Lung (tissue), 12 donors: ENCODE measurements around the gene GNAT3. TPM values are rescaled to one million over a fixed set of nuclear protein-coding genes. Genes with fewer than 3 reads are reported as not detected.

Experiments
- ATAC-seq: fragments of 200-7000 bp; cut with Tn5 transposase; one replicate; pipeline ENCODE4 v1.9.1; 2020; ENCODE audit warnings: moderate number of reproducible peaks; ENCODE audit not compliant: insufficient read depth, low FRiP score
- DNase-seq, 3 donors: peaks; one replicate each; pipeline ENCODE4 v3.0.0-alpha.2; 2013 to 2017
- H3K27ac ChIP-seq, 2 donors: one replicate each; pipeline ENCODE4 v1.5.1; 2013; ENCODE audit warnings: mild to moderate bottlenecking in 2 of 2, moderate library complexity in 2 of 2, control low read depth in 1 of 2, inconsistent platforms in 1 of 2, low read depth in 1 of 2, low read length in 1 of 2
- H3K27me3 ChIP-seq, 3 donors: one replicate each; pipeline ENCODE4 v1.5.1; 2013; ENCODE audit warnings: low read length in 2 of 3; ENCODE audit not compliant: control insufficient read depth in 3 of 3, insufficient read depth in 3 of 3
- H3K36me3 ChIP-seq, 4 donors: one replicate each; pipeline ENCODE4 v1.5.1; 2013; ENCODE audit warnings: low read length in 4 of 4, mild to moderate bottlenecking in 1 of 4, moderate library complexity in 1 of 4; ENCODE audit not compliant: control insufficient read depth in 4 of 4, insufficient read depth in 4 of 4
- H3K4me1 ChIP-seq, 5 donors: one replicate each; pipeline ENCODE4 v1.5.1; 2013; ENCODE audit warnings: low read length in 5 of 5, mild to moderate bottlenecking in 2 of 5, moderate library complexity in 1 of 5; ENCODE audit not compliant: control insufficient read depth in 5 of 5, insufficient read depth in 5 of 5
- H3K4me3 ChIP-seq: one replicate; pipeline ENCODE4 v1.5.1; 2013; ENCODE audit warnings: mild to moderate bottlenecking, control low read depth, moderate library complexity
- H3K9ac ChIP-seq, 2 donors: one replicate each; pipeline ENCODE4 v1.5.1; 2013; ENCODE audit warnings: low read length in 2 of 2, control low read depth in 1 of 2; ENCODE audit not compliant: insufficient read depth in 1 of 2
- H3K9me3 ChIP-seq, 4 donors: one replicate each; pipeline ENCODE4 v1.5.1; 2013; ENCODE audit warnings: low read length in 3 of 4, mild to moderate bottlenecking in 1 of 4, moderate library complexity in 1 of 4; ENCODE audit not compliant: control insufficient read depth in 4 of 4, insufficient read depth in 3 of 4
- CTCF ChIP-seq: IDR thresholded peaks from 2 replicates; pipeline ENCODE4 v1.5.1; 2012; ENCODE audit warnings: mild to moderate bottlenecking; ENCODE audit errors: control extremely low read depth, extremely low read depth
- WGBS, 2 donors: extraction: QIAGEN DNeasy Blood & Tissue Kit; methylation state at CpG; one replicate each; pipeline ENCODE4 v1.1.7; 2013; 5-methylcytosine and 5-hydroxymethylcytosine counted together
- polyA plus RNA-seq, 2 donors: library from polyadenylated mRNA; stranded (reverse); fragments of 200-250 nt; gene quantifications; one replicate each; pipeline ENCODE4 v1.2.1, GENCODE V29; 2013
- total RNA-seq, 2 donors: library from RNA; depleted of rRNA in 1 of 2; stranded (reverse); fragments of >200 nt in 1 of 2; gene quantifications; one replicate each; pipeline ENCODE4 v1.2.1, GENCODE V29; 2014 to 2021
- donor health status: control.
- donor health status: control.
- donor health status: Bipolar disorder and iron deficiency.
- donor health status: healthy.
- donor health status: DM: yes; HTN: yes; CAD: no.

GNAT3 gene
- total and polyA plus RNA-seq, 4 donors = not detected

GRCh38 chr7:80450621-80451308 lies 61.1 kb downstream of the GNAT3 start:
- Histone ChIP-seq H3K9ac (no peak overlapping the region), H3K27ac (no peak overlapping the region), H3K27me3 (no peaks in the 10 kb centered on the region), H3K4me1 (no peaks in the 10 kb centered on the region), H3K4me3 (no peak overlapping the region), H3K9me3 (no peaks in the 10 kb centered on the region), H3K36me3 (no peaks in the 10 kb centered on the region)
- no peak for ATAC-seq
- no peak for DNase-seq
- no peak for TF ChIP-seq CTCF
- WGBS, 2 donors = 39 to 58% methylated on average over 6 of the region's 6 CpGs

GRCh38 chr7:80449836-80450235 lies 62.0 kb downstream of the GNAT3 start:
- DNase-seq (no peak), ATAC-seq (no peak)
- H3K27me3 ChIP-seq = no peaks in the 10 kb centered on the region
- no peak overlapping the region for H3K9ac ChIP-seq
- TF ChIP-seq CTCF = no peak
- no peaks in the 10 kb centered on the region for H3K9me3 ChIP-seq
- WGBS, 2 donors = 95 to 96% methylated on average over 4 of the region's 4 CpGs
- H3K4me1 ChIP-seq = no peaks in the 10 kb centered on the region
- H3K4me3 ChIP-seq = no peak overlapping the region
- H3K27ac ChIP-seq = no peak overlapping the region
- no peaks in the 10 kb centered on the region for H3K36me3 ChIP-seq

GRCh38 chr7:80445351-80445750 lies 66.5 kb downstream of the GNAT3 start:
- ATAC-seq (no peak), DNase-seq (no peak)
- no peaks in the 10 kb centered on the region for H3K36me3 ChIP-seq
- H3K9ac ChIP-seq = no peak overlapping the region
- no peaks in the 10 kb centered on the region for H3K9me3 ChIP-seq
- peaks cover 0 to 5% (median 3%) of the 10 kb centered on the region in 5 donors for H3K4me1 ChIP-seq
- H3K27me3 ChIP-seq = no peaks in the 10 kb centered on the region
- H3K4me3 ChIP-seq = no peak overlapping the region
- 91% methylated on average over 5 of the region's 5 CpGs for WGBS, 2 donors
- H3K27ac ChIP-seq = no peak overlapping the region
- TF ChIP-seq CTCF = no peak

- Histone ChIP-seq H3K9me3 (no peaks in the 10 kb centered on the region), H3K4me3 (no peak overlapping the region), H3K36me3 (no peaks in the 10 kb centered on the region), H3K27me3 (no peaks in the 10 kb centered on the region), H3K27ac (no peak overlapping the region), H3K9ac (no peak overlapping the region), H3K4me1 (peaks cover 0 to 5% (median 3%) of the 10 kb centered on the region in 5 donors)
- no peak for ATAC-seq
- no peak for DNase-seq
- WGBS, 2 donors = 48 to 70% methylated on average over 1 of the region's 1 CpG
- no peak for TF ChIP-seq CTCF
Measured at GRCh38 chr7:80444811-80445210, 67.1 kb downstream of the GNAT3 start.
